Measurements from ENCODE around the gene NAIP.
"Not testable (repeated sequence)": the region's sequence is repeated elsewhere in the genome, so short reads cannot be mapped to it uniquely, and the experiment has no call there.

DNA sequence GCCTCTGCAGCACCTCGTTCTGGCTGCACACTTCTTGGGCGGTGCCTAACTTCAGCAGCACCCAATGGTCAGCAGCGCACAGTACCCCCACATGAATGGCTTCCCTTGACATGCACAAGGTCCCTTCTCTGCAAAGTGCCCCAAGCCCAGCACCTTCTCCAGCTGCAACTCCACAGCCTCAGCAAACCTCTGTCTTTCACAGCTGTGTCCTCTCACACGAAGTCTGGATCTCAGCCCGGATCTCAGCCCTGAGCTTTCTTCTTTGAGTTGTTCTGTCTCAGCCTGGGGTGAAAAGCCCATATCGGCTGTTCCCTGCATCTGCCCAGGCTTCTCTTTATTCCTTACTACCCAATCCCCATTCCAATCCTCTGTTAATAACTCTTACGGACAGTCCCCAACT lies 57.9 kb downstream of the NAIP start:
- not testable (repeated sequence) for TF ChIP-seq POLR2AphosphoS5, POLR2A (IDR thresholded peaks at IDR 0.05)
- TF ChIP-seq, protein P1, sequence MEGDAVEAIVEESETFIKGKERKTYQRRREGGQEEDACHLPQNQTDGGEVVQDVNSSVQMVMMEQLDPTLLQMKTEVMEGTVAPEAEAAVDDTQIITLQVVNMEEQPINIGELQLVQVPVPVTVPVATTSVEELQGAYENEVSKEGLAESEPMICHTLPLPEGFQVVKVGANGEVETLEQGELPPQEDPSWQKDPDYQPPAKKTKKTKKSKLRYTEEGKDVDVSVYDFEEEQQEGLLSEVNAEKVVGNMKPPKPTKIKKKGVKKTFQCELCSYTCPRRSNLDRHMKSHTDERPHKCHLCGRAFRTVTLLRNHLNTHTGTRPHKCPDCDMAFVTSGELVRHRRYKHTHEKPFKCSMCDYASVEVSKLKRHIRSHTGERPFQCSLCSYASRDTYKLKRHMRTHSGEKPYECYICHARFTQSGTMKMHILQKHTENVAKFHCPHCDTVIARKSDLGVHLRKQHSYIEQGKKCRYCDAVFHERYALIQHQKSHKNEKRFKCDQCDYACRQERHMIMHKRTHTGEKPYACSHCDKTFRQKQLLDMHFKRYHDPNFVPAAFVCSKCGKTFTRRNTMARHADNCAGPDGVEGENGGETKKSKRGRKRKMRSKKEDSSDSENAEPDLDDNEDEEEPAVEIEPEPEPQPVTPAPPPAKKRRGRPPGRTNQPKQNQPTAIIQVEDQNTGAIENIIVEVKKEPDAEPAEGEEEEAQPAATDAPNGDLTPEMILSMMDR (IDR thresholded peaks at IDR 0.05), result not testable (repeated sequence)
